ENCODE results near the gene RELA.
A peak's percentile ranks its signal among the peaks of the same experiment; 100 is the strongest.
"Not testable (repeated sequence)": the region's sequence is repeated elsewhere in the genome, so short reads cannot be mapped to it uniquely, and the experiment has no call there.

The RELA gene

GRCh38 chr11:65692367-65692766, 29.7 kb upstream of the RELA start:
- no peak overlapping the region for H3K4me3 Mint-ChIP-seq
- no peaks in the 10 kb centered on the region for H3K9me3 Mint-ChIP-seq
- ATAC-seq = no peak
- H3K4me1 Mint-ChIP-seq = no peaks in the 10 kb centered on the region
- no peak overlapping the region for H3K27ac Mint-ChIP-seq
- H3K36me3 Mint-ChIP-seq = no peaks in the 10 kb centered on the region
- no peaks in the 10 kb centered on the region for H3K27me3 Mint-ChIP-seq

DNA sequence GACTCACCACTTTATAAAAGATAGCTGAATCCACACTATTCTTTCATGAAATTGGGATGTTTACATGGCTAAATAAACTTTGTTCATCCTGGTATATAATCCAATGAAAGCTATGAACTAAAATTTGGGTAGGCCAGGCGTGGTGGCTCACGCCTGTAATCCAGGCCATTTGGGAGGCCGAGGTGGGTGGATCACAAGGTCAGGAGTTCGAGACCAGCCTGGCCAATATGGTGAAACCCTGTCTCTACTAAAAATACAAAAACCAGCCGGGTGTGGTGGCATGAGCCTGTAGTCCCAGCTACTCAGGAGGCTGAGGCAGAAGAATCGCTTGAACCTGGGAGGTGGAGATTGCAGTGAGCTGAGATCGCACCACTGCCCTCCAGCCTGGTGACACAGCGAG, 29.1 kb upstream of the RELA start:
- not testable (repeated sequence) for H3K36me3 Mint-ChIP-seq, H3K27ac Mint-ChIP-seq, H3K4me1 Mint-ChIP-seq, H3K9me3 Mint-ChIP-seq, H3K4me3 Mint-ChIP-seq, H3K27me3 Mint-ChIP-seq, ATAC-seq

GRCh38 chr11:65685981-65686380, 23.3 kb upstream of the RELA start:
- no peak for ATAC-seq
- Mint-ChIP-seq H3K36me3 (no peaks in the 10 kb centered on the region), H3K9me3 (no peaks in the 10 kb centered on the region), H3K4me1 (no peaks in the 10 kb centered on the region), H3K27ac (no peak overlapping the region), H3K4me3 (no peak overlapping the region), H3K27me3 (no peaks in the 10 kb centered on the region)

GRCh38 chr11:65683480-65683879, 20.8 kb upstream of the RELA start:
- not testable (repeated sequence) for H3K9me3 Mint-ChIP-seq, H3K27me3 Mint-ChIP-seq, H3K4me1 Mint-ChIP-seq, H3K27ac Mint-ChIP-seq, ATAC-seq, H3K4me3 Mint-ChIP-seq, H3K36me3 Mint-ChIP-seq

- no peak overlapping the region for H3K27ac Mint-ChIP-seq
- H3K27me3 Mint-ChIP-seq = no peaks in the 10 kb centered on the region
- no peak overlapping the region for H3K4me3 Mint-ChIP-seq
- ATAC-seq = no peak
- H3K4me1 Mint-ChIP-seq = no peaks in the 10 kb centered on the region
- no peaks in the 10 kb centered on the region for H3K9me3 Mint-ChIP-seq
- H3K36me3 Mint-ChIP-seq = no peaks in the 10 kb centered on the region
These were observed 17.6 kb upstream of the RELA start for GRCh38 chr11:65680192-65680743.

- no peaks in the 10 kb centered on the region for H3K27me3 Mint-ChIP-seq
- H3K4me1 Mint-ChIP-seq = no peaks in the 10 kb centered on the region
- H3K4me3 Mint-ChIP-seq = no peak overlapping the region
- no peak overlapping the region for H3K27ac Mint-ChIP-seq
- H3K36me3 Mint-ChIP-seq = no peaks in the 10 kb centered on the region
- H3K9me3 Mint-ChIP-seq = no peaks in the 10 kb centered on the region
- ATAC-seq = no peak
These were observed 10.3 kb upstream of the RELA start for GRCh38 chr11:65672982-65673381.

DNA sequence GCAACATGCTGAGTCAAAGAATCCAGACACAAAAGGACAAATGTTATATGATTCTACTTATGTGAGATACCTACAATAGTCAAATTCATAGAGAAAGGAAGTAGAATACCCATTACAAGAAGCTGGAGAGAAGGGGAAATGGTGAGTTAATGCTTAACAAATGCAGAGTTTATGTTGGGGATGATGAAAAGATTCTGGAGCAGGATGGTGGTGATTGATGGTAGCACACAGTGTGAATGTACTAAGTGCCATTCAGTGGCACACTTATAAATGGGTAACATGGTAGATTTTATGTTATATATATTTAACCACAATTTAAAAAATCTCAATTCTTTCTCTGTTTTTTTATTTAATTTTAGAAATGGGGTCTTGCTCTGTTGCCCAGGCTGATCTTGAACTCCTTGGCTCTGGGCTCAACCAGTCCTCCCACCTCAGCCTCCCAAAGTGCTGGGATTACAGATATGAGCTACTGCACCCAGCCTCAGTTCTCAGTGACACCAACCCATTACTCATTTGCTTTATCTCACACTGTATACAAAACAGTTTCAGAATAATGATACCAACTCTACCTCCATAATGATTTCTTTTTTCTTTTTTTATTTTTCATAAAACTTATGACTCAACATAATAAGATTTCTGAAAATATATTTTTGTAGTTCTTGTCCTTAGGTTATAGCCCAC, 9.6 kb upstream of the RELA start:
- Mint-ChIP-seq H3K27ac (no peak overlapping the region), H3K4me3 (no peak overlapping the region), H3K9me3 (no peaks in the 10 kb centered on the region), H3K27me3 (no peaks in the 10 kb centered on the region), H3K4me1 (no peaks in the 10 kb centered on the region), H3K36me3 (no peaks in the 10 kb centered on the region)
- ATAC-seq = no peak

DNA sequence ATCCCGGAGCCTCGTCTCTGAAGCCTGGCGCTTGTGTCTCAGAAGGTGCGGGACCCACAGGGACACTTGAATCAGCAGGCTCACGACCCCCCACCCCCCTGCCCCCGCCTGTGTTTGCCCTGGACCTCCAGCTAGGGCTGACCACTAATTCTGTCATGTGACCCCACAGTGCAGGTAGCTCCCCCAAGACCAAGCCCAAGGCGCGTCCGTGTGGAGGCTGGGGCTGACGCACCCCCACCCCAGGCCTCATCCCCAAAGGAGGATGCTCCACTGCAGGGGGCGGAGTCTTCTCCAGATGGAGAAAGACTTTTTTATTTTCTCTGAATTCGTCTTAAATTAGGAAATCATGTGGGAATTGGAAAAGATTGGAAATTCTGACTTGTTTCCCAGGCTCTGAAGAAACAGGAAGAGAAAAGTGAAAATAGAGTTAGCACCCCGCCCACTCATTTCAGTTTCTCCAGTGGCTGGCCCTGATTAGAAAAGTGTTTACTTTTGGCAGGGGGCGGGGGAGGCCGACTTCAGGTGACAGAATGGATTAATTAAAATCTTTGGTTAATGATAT, 1.0 kb upstream of the RELA start:
- Mint-ChIP-seq H3K27me3 (no peaks in the 10 kb centered on the region), H3K9me3 (no peaks in the 10 kb centered on the region), H3K4me1 (peaks cover 25% of the 10 kb centered on the region), H3K27ac (peak overlapping the region; percentile 93), H3K36me3 (peaks cover 20% of the 10 kb centered on the region), H3K4me3 (peak overlapping the region; percentile 84)
- peak; percentile 60 for ATAC-seq

- ATAC-seq = peak; percentile 52
These were observed 393 bp downstream of the RELA start for GRCh38 chr11:65662247-65662798.

DNA sequence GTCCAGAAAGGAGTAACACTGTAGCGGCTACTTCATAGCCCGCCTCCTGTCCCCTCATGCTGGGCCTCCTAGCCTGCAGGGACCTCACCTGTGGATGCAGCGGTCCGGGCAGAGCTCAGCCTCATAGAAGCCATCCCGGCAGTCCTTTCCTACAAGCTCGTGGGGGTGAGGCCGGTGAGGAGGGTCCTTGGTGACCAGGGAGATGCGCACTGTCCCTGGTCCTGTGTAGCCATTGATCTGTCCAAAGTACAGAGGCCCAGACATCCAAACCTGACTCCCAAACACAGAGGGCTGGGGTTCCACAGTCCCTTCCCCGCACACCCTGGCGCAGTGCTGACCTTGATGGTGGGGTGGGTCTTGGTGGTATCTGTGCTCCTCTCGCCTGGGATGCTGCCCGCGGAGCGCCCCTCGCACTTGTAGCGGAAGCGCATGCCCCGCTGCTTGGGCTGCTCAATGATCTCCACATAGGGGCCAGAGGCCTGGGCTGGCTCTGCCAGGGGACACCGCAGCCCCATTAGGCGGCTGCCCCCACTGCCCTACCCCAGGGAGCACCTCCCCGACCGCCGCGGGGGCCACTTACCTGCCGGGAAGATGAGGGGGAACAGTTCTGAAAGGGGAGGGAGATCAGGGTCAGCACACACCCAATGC, 993 bp downstream of the RELA start:
- H3K36me3 Mint-ChIP-seq = peaks cover 36% of the 10 kb centered on the region
- peak overlapping the region; percentile 80 for H3K4me3 Mint-ChIP-seq
- peak overlapping the region; percentile 93 for H3K27ac Mint-ChIP-seq
- H3K27me3 Mint-ChIP-seq = no peaks in the 10 kb centered on the region
- no peak for ATAC-seq
- H3K4me1 Mint-ChIP-seq = peaks cover 41% of the 10 kb centered on the region
- no peaks in the 10 kb centered on the region for H3K9me3 Mint-ChIP-seq

More at GRCh38 chr11:65662247-65662798, 393 bp downstream of the RELA start:
- Mint-ChIP-seq H3K27me3 (no peaks in the 10 kb centered on the region), H3K9me3 (no peaks in the 10 kb centered on the region), H3K36me3 (peaks cover 30% of the 10 kb centered on the region), H3K4me1 (peaks cover 35% of the 10 kb centered on the region), H3K27ac (peak overlapping the region; percentile 93), H3K4me3 (peak overlapping the region; percentile 84)

DNA sequence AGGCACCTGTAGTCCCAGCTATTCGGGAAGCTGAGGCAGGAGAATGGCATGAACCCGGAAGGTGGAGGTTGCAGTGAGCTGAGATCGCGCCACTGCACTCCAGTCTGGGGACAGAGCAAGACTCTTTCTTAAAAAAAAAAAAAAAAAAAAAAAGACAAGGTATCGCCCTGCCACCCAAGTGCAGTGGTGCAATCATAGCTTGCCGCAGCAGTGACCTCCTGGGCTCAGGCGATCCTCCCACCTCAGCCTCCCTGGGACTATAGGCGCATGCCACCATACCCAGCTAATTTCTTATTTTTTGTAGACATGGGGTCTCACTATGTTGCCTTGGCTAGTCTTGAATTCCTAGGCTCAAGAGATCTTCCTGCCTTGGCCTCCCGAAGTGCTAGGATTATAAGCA, 1.8 kb downstream of the RELA start:
- H3K4me3 Mint-ChIP-seq, ATAC-seq, H3K9me3 Mint-ChIP-seq, H3K27me3 Mint-ChIP-seq: not testable (repeated sequence)
- H3K4me1 Mint-ChIP-seq = peaks cover 48% of the 10 kb centered on the region
- peak overlapping the region; percentile 93 for H3K27ac Mint-ChIP-seq
- peaks cover 44% of the 10 kb centered on the region for H3K36me3 Mint-ChIP-seq

GRCh38 chr11:65660038-65660437, 2.7 kb downstream of the RELA start:
- H3K27me3 Mint-ChIP-seq = no peaks in the 10 kb centered on the region
- ATAC-seq = no peak
- H3K27ac Mint-ChIP-seq = peak overlapping the region; percentile 61
- peaks cover 51% of the 10 kb centered on the region for H3K4me1 Mint-ChIP-seq
- no peaks in the 10 kb centered on the region for H3K9me3 Mint-ChIP-seq
- no peak overlapping the region for H3K4me3 Mint-ChIP-seq
- H3K36me3 Mint-ChIP-seq = peaks cover 49% of the 10 kb centered on the region

DNA sequence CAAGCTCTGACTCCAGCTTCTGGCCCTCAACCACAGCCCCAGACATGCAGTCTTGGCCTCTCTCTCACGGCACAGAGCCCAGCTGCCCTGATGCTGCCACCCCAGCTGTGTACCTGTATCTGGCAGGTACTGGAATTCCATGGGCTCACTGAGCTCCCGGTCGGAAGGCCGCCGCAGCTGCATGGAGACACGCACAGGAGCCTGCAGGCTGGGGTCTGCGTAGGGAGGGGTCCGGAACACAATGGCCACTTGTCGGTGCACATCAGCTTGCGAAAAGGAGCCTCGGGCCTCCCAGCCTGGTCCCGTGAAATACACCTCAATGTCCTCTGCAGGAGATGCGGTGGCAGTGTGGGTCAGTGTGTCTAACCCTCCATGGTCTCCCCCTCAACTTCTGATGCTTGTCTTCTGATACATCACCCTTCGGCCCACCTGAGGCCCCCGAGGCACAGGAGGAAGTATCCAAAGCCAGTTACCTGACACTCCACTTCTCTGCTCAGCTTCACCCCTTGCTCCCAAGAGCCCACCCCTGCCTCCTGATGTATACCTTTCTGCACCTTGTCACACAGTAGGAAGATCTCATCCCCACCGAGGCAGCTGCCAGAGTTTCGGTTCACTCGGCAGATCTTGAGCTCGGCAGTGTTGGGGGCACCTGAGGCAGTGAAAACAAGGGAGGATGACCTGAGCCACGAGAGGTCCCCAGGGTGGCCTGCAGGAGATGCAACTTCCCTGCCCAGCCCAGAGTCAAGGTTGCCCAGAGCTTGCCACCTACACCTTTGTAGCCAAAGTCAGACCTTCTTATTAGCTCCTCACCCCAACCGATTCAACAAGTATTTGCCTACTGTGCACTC, 4.3 kb downstream of the RELA start:
- no peaks in the 10 kb centered on the region for H3K27me3 Mint-ChIP-seq
- H3K4me3 Mint-ChIP-seq = no peak overlapping the region
- peaks cover 61% of the 10 kb centered on the region for H3K4me1 Mint-ChIP-seq
- H3K9me3 Mint-ChIP-seq = no peaks in the 10 kb centered on the region
- no peak for ATAC-seq
- peak overlapping the region; percentile 61 for H3K27ac Mint-ChIP-seq
- peaks cover 58% of the 10 kb centered on the region for H3K36me3 Mint-ChIP-seq

DNA sequence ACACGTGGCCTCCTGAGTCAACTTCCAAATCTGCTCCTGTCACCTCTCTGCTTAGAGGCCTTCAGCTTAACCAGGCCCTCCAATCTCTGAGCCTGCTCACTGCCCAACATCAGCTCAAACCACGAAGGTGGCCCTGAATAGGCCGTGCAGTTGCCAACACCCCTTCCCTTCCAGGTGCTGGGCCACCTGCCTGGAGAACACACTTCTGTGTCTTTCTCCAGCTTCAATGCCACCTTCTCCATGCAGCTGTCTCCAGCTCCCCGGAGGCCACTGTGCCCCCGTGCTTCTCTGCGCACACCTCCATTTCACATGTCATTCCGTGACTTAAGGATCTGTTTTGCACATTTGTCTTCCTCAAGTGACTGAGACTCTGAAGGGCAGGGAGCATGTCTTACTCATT, 5.3 kb downstream of the RELA start:
- Mint-ChIP-seq H3K27me3 (no peaks in the 10 kb centered on the region), H3K9me3 (no peaks in the 10 kb centered on the region), H3K36me3 (peaks cover 58% of the 10 kb centered on the region), H3K4me3 (no peak overlapping the region), H3K4me1 (peaks cover 68% of the 10 kb centered on the region), H3K27ac (no peak overlapping the region)
- no peak for ATAC-seq
